Trophoblast cell (in vitro differentiated cells and primary cell): Measurements from ENCODE around the gene CTNNA3.

Experiments used
- DNase-seq, 2 donors: peaks; one replicate each; pipeline ENCODE4 v3.0.0-alpha.2; 2016
- H2AFZ ChIP-seq: 2 replicates; pipeline ENCODE4 v1.6.1; 2013; ENCODE audit warnings: low read length, moderate library complexity, mild to moderate bottlenecking; ENCODE audit not compliant: insufficient read depth, poor library complexity
- H2AK5ac ChIP-seq: 2 replicates; pipeline ENCODE4 v1.6.1; 2013; ENCODE audit warnings: mild to moderate bottlenecking, low read length
- H2BK120ac ChIP-seq: 2 replicates; pipeline ENCODE4 v1.6.1; 2013; ENCODE audit warnings: low read length, mild to moderate bottlenecking, moderate library complexity; ENCODE audit not compliant: insufficient read depth, poor library complexity
- H2BK12ac ChIP-seq: 2 replicates; pipeline ENCODE4 v1.6.1; 2013; ENCODE audit warnings: mild to moderate bottlenecking, low read length, moderate library complexity
- H2BK5ac ChIP-seq: 2 replicates; pipeline ENCODE4 v1.6.1; 2013; ENCODE audit warnings: low read length, low read depth, moderate library complexity, mild to moderate bottlenecking; ENCODE audit not compliant: poor library complexity
- H3K14ac ChIP-seq: 2 replicates; pipeline ENCODE4 v1.6.1; 2013; ENCODE audit warnings: mild to moderate bottlenecking, low read length
- H3K18ac ChIP-seq: 2 replicates; pipeline ENCODE4 v1.6.1; 2013; ENCODE audit warnings: mild to moderate bottlenecking, low read length
- H3K23ac ChIP-seq: 2 replicates; pipeline ENCODE4 v1.6.1; 2013; ENCODE audit warnings: low read length
- H3K27ac ChIP-seq: 2 replicates; pipeline ENCODE4 v1.5.1; 2013; ENCODE audit warnings: low read depth, mild to moderate bottlenecking, inconsistent platforms, low read length, moderate library complexity
- H3K27me3 ChIP-seq: 2 replicates; pipeline ENCODE4 v1.6.1; 2013; ENCODE audit warnings: inconsistent platforms, mild to moderate bottlenecking, low read length, moderate library complexity; ENCODE audit not compliant: insufficient read depth
- H3K36me3 ChIP-seq, 2 experiments: 1 replicate in 1 of 2; 2 replicates in 1 of 2; pipeline ENCODE4 v1.6.1; 2013; ENCODE audit warnings: low read length in 2 of 2, mild to moderate bottlenecking in 2 of 2, moderate library complexity in 1 of 2; ENCODE audit not compliant: insufficient read depth in 2 of 2, control insufficient read depth in 1 of 2
- H3K4ac ChIP-seq: 2 replicates; pipeline ENCODE4 v1.6.1; 2013; ENCODE audit warnings: low read depth, mild to moderate bottlenecking, low read length, moderate library complexity
- H3K4me1 ChIP-seq, 2 experiments: 1 replicate in 1 of 2; 2 replicates in 1 of 2; pipeline ENCODE4 v1.6.1; 2013; ENCODE audit warnings: low read length in 2 of 2, mild to moderate bottlenecking in 2 of 2, moderate library complexity in 1 of 2; ENCODE audit not compliant: insufficient read depth in 2 of 2, control insufficient read depth in 1 of 2
- H3K4me2 ChIP-seq: 2 replicates; pipeline ENCODE4 v1.6.1; 2013; ENCODE audit warnings: inconsistent platforms, mild to moderate bottlenecking, low read length, moderate library complexity
- H3K4me3 ChIP-seq: 2 replicates; pipeline ENCODE4 v1.5.1; 2013; ENCODE audit warnings: mild to moderate bottlenecking, low read depth, low read length, inconsistent platforms
- H3K79me1 ChIP-seq: one replicate; pipeline ENCODE4 v1.6.1; 2013; ENCODE audit warnings: low read length
- H3K79me2 ChIP-seq: 2 replicates; pipeline ENCODE4 v1.6.1; 2013; ENCODE audit warnings: low read length, mild to moderate bottlenecking; ENCODE audit not compliant: control insufficient read depth, insufficient read depth, poor library complexity
- H3K9ac ChIP-seq: 2 replicates; pipeline ENCODE4 v1.6.1; 2013; ENCODE audit warnings: mild to moderate bottlenecking, low read length
- H3K9me3 ChIP-seq: 2 replicates; pipeline ENCODE4 v1.6.1; 2013; ENCODE audit warnings: low read depth, mild to moderate bottlenecking, control low read depth, inconsistent platforms, low read length; ENCODE audit not compliant: insufficient read depth
- H4K12ac ChIP-seq: 2 replicates; pipeline ENCODE4 v1.6.1; 2013; ENCODE audit warnings: low read depth, mild to moderate bottlenecking, low read length, moderate library complexity
- H4K8ac ChIP-seq: 2 replicates; pipeline ENCODE4 v1.6.1; 2013; ENCODE audit warnings: low read depth, mild to moderate bottlenecking, low read length, moderate library complexity
- H4K91ac ChIP-seq: one replicate; pipeline ENCODE4 v1.6.1; 2013; ENCODE audit warnings: low read depth, mild to moderate bottlenecking, low read length, moderate library complexity
- WGBS: extraction: QIAGEN DNeasy Blood & Tissue Kit; methylation state at CpG from one replicate; pipeline ENCODE4 v1.1.7; 2013; ENCODE audit warnings: missing lambda C conversion rate; ENCODE audit not compliant: insufficient read length, insufficient coverage; ENCODE audit errors: extremely low coverage; 5-methylcytosine and 5-hydroxymethylcytosine counted together

CTNNA3 gene

DNA sequence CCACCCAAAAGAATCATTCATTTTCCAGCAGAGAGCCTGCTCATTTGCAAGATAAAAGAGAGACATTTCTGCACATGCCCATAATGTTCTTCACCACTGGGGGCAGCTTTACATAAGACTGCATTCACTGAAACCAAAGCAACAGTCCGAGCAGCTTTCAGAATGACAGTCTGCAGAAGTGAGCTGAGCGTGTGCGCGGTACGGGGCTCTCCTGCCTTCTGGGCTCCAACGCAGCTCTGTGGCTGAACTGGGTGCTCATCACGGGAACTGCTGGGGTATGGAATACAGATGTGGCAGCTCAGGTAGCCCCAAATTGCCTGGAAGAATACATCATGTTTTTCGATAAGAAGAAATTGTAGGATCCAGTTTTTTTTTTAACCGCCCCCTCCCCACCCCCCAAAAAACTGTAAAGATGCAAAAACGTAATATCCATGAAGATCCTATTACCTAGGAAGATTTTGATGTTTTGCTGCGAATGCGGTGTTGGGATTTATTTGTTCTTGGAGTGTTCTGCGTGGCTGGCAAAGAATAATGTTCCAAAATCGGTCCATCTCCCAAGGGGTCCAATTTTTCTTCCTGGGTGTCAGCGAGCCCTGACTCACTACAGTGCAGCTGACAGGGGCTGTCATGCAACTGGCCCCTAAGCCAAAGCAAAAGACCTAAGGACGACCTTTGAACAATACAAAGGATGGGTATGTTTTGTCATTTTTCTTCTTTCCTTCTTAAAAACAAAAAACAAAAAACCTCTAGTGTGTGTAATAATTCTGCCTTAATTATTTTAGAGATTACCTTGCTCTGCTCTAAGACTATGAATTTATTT is 769.9 kb downstream of the CTNNA3 start, which contains the start of gene LRRTM3:
LRRTM3 (plus strand) TSS at position 141 of the 820 bp plus-strand sequence.
- Histone ChIP-seq H3K27me3 (no peaks in the 10 kb centered on the region), H4K12ac (no peak within 1 kb of the TSS), H3K4me1 (no peaks in the 10 kb centered on the region), H3K4me2 (peak within 1 kb of the TSS; percentile 45), H4K91ac (no peak within 1 kb of the TSS), H2AK5ac (no peak within 1 kb of the TSS), H2BK5ac (no peak within 1 kb of the TSS), H3K18ac (no peak within 1 kb of the TSS), H3K4me3 (no peak within 1 kb of the TSS), H4K8ac (no peak within 1 kb of the TSS), H3K36me3 (no peaks in the 10 kb centered on the region), H3K79me1 (no peaks in the 10 kb centered on the region), H3K9me3 (no peaks in the 10 kb centered on the region), H3K79me2 (no peaks in the 10 kb centered on the region), H2AFZ (no peak within 1 kb of the TSS), H3K27ac (no peak within 1 kb of the TSS), H2BK120ac (no peak within 1 kb of the TSS), H3K9ac (no peak within 1 kb of the TSS), H3K14ac (no peak within 1 kb of the TSS), H3K23ac (no peak within 1 kb of the TSS), H3K4ac (no peak within 1 kb of the TSS), H2BK12ac (no peak within 1 kb of the TSS)
- no CpG with 5 or more reads among the region's 16 CpGs for WGBS
- DNase-seq, result peak; percentile 8 to 48

DNA sequence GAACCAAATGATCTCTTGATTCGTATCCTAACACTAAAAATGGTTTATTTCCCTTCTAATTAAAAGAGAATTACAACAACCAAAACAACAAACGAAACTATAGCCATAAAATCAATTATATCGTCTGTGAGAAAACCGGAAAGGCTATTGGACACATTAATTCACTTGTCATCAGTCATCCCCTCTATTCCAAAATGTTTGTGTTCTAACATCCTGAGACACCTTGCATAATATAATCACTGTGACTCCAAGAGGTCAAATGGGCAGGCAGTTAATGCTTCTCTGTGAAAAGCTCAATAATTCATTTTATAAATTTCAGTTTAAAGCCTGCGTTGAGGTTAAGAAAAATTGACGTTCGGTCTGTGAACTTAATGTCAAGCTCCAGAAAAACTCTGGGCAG is 770.6 kb downstream of the CTNNA3 start:
- no peaks in the 10 kb centered on the region for H3K4me1 ChIP-seq
- no peak overlapping the region for H3K27ac ChIP-seq
- H3K9ac ChIP-seq, result no peak overlapping the region
- H3K79me1 ChIP-seq, result no peaks in the 10 kb centered on the region
- H2BK5ac ChIP-seq, result no peak overlapping the region
- no peak overlapping the region for H3K4ac ChIP-seq
- no peak overlapping the region for H4K8ac ChIP-seq
- H3K14ac ChIP-seq, result no peak overlapping the region
- H3K18ac ChIP-seq, result no peak overlapping the region
- no peak for DNase-seq
- H4K12ac ChIP-seq, result no peak overlapping the region
- no peak overlapping the region for H4K91ac ChIP-seq
- no CpG with 5 or more reads among the region's 7 CpGs for WGBS
- H2BK12ac ChIP-seq, result no peak overlapping the region
- H3K4me3 ChIP-seq, result no peak overlapping the region
- no peak overlapping the region for H2BK120ac ChIP-seq
- H3K23ac ChIP-seq, result no peak overlapping the region
- H3K9me3 ChIP-seq, result no peaks in the 10 kb centered on the region
- H2AK5ac ChIP-seq, result no peak overlapping the region
- H3K36me3 ChIP-seq, result no peaks in the 10 kb centered on the region
- H3K27me3 ChIP-seq, result no peaks in the 10 kb centered on the region
- no peaks in the 10 kb centered on the region for H3K79me2 ChIP-seq
- H2AFZ ChIP-seq, result no peak overlapping the region
- H3K4me2 ChIP-seq, result no peak overlapping the region

DNA sequence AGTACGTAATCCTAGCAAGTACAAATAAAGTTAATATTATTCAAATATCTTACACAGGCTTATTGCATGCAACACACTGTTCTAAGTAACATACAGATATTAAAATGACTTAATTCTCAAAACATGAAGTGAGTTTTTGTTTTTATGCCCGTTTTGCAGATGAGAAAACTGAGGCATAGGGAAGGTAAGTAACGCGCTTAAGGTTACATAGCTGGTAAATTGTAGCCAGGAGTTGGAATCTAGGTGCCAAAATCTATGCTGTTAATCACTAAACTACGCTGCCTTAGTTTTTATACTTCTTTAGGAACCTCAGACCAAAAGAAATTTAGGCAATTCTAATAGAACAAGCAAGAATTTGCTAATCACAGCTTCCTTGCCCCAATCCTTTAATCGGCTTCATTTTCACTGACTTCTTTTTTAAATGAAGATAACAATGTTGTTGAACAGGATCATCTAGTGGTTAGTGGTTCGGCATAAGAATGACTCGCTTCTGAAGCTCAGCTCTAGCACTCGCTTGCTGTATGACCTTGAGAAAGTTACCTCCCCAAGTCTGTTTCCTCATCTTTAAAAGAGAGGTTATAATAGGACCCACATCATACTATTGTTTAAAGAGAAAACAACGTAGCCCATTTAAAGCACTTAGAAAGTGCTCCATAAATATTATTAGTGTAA is 771.2 kb downstream of the CTNNA3 start:
- Histone ChIP-seq H3K4ac (no peak overlapping the region), H3K27ac (no peak overlapping the region), H4K91ac (no peak overlapping the region), H2AFZ (no peak overlapping the region), H2BK120ac (no peak overlapping the region), H4K12ac (no peak overlapping the region), H2BK5ac (no peak overlapping the region), H3K36me3 (no peaks in the 10 kb centered on the region), H3K79me2 (no peaks in the 10 kb centered on the region), H3K9me3 (no peaks in the 10 kb centered on the region), H3K14ac (no peak overlapping the region), H3K23ac (no peak overlapping the region), H2AK5ac (no peak overlapping the region), H3K9ac (no peak overlapping the region), H3K4me3 (no peak overlapping the region), H3K4me1 (no peaks in the 10 kb centered on the region), H3K79me1 (no peaks in the 10 kb centered on the region), H3K4me2 (no peak overlapping the region), H3K27me3 (no peaks in the 10 kb centered on the region), H3K18ac (no peak overlapping the region), H2BK12ac (no peak overlapping the region), H4K8ac (no peak overlapping the region)
- WGBS, result no CpG with 5 or more reads among the region's 10 CpGs
- peak in 1 of 2 donors; percentile 6 for DNase-seq

DNA sequence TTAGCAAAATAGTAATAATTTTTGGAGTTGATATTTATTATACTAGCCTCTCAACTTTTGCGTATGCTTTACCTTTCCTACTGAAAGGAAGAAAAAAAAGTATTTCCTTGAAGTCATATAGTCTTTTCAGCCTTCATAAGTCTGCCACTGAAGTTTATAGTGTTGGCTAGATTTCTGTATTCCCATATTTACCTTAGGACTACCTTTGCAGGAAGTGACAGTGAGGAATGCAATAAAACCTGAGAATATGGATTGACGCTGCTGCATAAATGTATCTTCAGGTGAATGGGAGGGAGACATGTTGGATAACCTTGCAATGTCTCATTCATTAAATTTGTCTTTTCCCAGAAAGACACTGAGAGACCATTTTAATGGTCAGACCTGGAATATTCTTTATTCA is 776.7 kb downstream of the CTNNA3 start:
- H2AK5ac ChIP-seq, result no peak overlapping the region
- no peaks in the 10 kb centered on the region for H3K4me1 ChIP-seq
- no peak overlapping the region for H3K4ac ChIP-seq
- H3K14ac ChIP-seq, result no peak overlapping the region
- H3K79me1 ChIP-seq, result no peaks in the 10 kb centered on the region
- no peak overlapping the region for H2BK12ac ChIP-seq
- no peak overlapping the region for H3K23ac ChIP-seq
- H3K36me3 ChIP-seq, result no peaks in the 10 kb centered on the region
- no peak overlapping the region for H3K4me3 ChIP-seq
- H3K27me3 ChIP-seq, result no peaks in the 10 kb centered on the region
- no peaks in the 10 kb centered on the region for H3K9me3 ChIP-seq
- no peak overlapping the region for H2BK120ac ChIP-seq
- DNase-seq, result no peak
- no peak overlapping the region for H3K4me2 ChIP-seq
- H4K8ac ChIP-seq, result no peak overlapping the region
- no CpG with 5 or more reads among the region's 2 CpGs for WGBS
- no peak overlapping the region for H3K27ac ChIP-seq
- H4K12ac ChIP-seq, result no peak overlapping the region
- no peak overlapping the region for H3K9ac ChIP-seq
- no peak overlapping the region for H2BK5ac ChIP-seq
- H4K91ac ChIP-seq, result no peak overlapping the region
- H3K18ac ChIP-seq, result no peak overlapping the region
- no peaks in the 10 kb centered on the region for H3K79me2 ChIP-seq
- H2AFZ ChIP-seq, result no peak overlapping the region
